OCI-LY3 (cell line): ENCODE measurements around the gene RFX2.

Experiments
- H2AFZ ChIP-seq: fragments of 200-600, 300-600 bp; shearing (Covaris generic); 2 replicates; pipeline ENCODE4 v1.6.0; 2014; ENCODE audit warnings: antibody characterized with exemption, low read depth, low read length
- H3K27ac ChIP-seq: fragments of 200-600, 300-600 bp; sonication (generic); 2 replicates; pipeline ENCODE4 v1.5.1; 2014; ENCODE audit warnings: mild to moderate bottlenecking, low read length, moderate library complexity, mixed read lengths
- H3K27me3 ChIP-seq: fragments of 200-600, 300-600 bp; sonication (generic); 2 replicates; pipeline ENCODE4 v1.6.1; 2014; ENCODE audit warnings: low read depth, low read length, mixed read lengths
- H3K36me3 ChIP-seq: fragments of 200-600, 300-600 bp; sonication (generic); replicated peaks from 2 replicates; pipeline ENCODE3; 2014; ENCODE audit warnings: low read depth, low read length, mixed read lengths
- H3K4me1 ChIP-seq: fragments of 300-600, 200-600 bp; sonication (generic); 2 replicates; pipeline ENCODE4 v1.6.1; 2014; ENCODE audit warnings: low read length, mixed read lengths
- H3K4me2 ChIP-seq: fragments of 200-600, 300-600 bp; sonication (generic); 2 replicates; pipeline ENCODE4 v1.6.1; 2014; ENCODE audit warnings: low read length, mixed read lengths
- H3K4me3 ChIP-seq: fragments of 300-600, 200-600 bp; sonication (generic); 2 replicates; pipeline ENCODE4 v1.5.1; 2014; ENCODE audit warnings: antibody characterized with exemption, mild to moderate bottlenecking, low read length, moderate library complexity
- H3K79me2 ChIP-seq: fragments of 300-600, 200-600 bp; shearing (Covaris generic); 2 replicates; pipeline ENCODE4 v1.6.1; 2014; ENCODE audit warnings: mild to moderate bottlenecking, low read length, mixed read lengths
- H3K9ac ChIP-seq: fragments of 300-600, 200-600 bp; shearing (Covaris generic); 2 replicates; pipeline ENCODE4 v1.6.0; 2014; ENCODE audit warnings: mild to moderate bottlenecking, low read length, moderate library complexity
- H3K9me3 ChIP-seq: fragments of 200-600, 300-600 bp; shearing (Covaris generic); 2 replicates; pipeline ENCODE4 v1.6.1; 2014; ENCODE audit warnings: low read length, mixed read lengths; ENCODE audit not compliant: insufficient read depth
- H4K20me1 ChIP-seq: fragments of 200-600, 300-600 bp; sonication (generic); 2 replicates; pipeline ENCODE4 v1.6.1; 2016; ENCODE audit warnings: low read length, mixed read lengths; ENCODE audit not compliant: insufficient read depth
- CTCF ChIP-seq: fragments of 200-600, 300-600 bp; sonication (generic); IDR thresholded peaks from 2 replicates; pipeline ENCODE4 v1.5.1; 2014; ENCODE audit warnings: antibody characterized with exemption, low read length, low read depth
- EZH2phosphoT487 ChIP-seq: fragments of 200-600 bp; shearing (Covaris generic); IDR thresholded peaks from 2 replicates; pipeline ENCODE4 v1.6.1; 2018; ENCODE audit warnings: antibody characterized with exemption, mixed run types, low read depth

The RFX2 gene

GRCh38 chr19:6091771-6092291, 18.5 kb downstream of the RFX2 start:
- Histone ChIP-seq H2AFZ (no peak overlapping the region), H3K27me3 (no peaks in the 10 kb centered on the region), H3K27ac (no peak overlapping the region), H3K4me1 (peaks cover 19% of the 10 kb centered on the region), H3K9ac (no peak overlapping the region), H3K4me3 (no peak overlapping the region), H3K79me2 (no peaks in the 10 kb centered on the region), H3K36me3 (no peaks in the 10 kb centered on the region), H3K4me2 (no peak overlapping the region), H4K20me1 (no peaks in the 10 kb centered on the region), H3K9me3 (no peaks in the 10 kb centered on the region)
- TF ChIP-seq EZH2phosphoT487 (no peak), CTCF (no peak)

GRCh38 chr19:6090634-6091033, 19.7 kb downstream of the RFX2 start:
- no peak overlapping the region for H3K4me3 ChIP-seq
- H3K4me2 ChIP-seq: no peak overlapping the region
- no peaks in the 10 kb centered on the region for H3K79me2 ChIP-seq
- no peak overlapping the region for H3K9ac ChIP-seq
- H3K36me3 ChIP-seq: no peaks in the 10 kb centered on the region
- H2AFZ ChIP-seq: no peak overlapping the region
- no peak overlapping the region for H3K27ac ChIP-seq
- TF ChIP-seq CTCF (no peak), EZH2phosphoT487 (no peak)
- no peaks in the 10 kb centered on the region for H3K9me3 ChIP-seq
- peaks cover 23% of the 10 kb centered on the region for H3K4me1 ChIP-seq
- no peaks in the 10 kb centered on the region for H4K20me1 ChIP-seq
- H3K27me3 ChIP-seq: no peaks in the 10 kb centered on the region

- Histone ChIP-seq H4K20me1 (no peaks in the 10 kb centered on the region), H3K36me3 (peaks cover 3% of the 10 kb centered on the region), H3K79me2 (no peaks in the 10 kb centered on the region), H2AFZ (no peak overlapping the region), H3K27me3 (no peaks in the 10 kb centered on the region), H3K9ac (no peak overlapping the region), H3K4me1 (peaks cover 23% of the 10 kb centered on the region), H3K4me2 (peak overlapping the region; percentile 83), H3K4me3 (no peak overlapping the region), H3K9me3 (0 out of 2 replicates have a peak, but pooled peaks cover 3% of the 10 kb centered on the region), H3K27ac (no peak overlapping the region)
- TF ChIP-seq CTCF (no peak), EZH2phosphoT487 (no peak)
Observed at GRCh38 chr19:6088602-6089049, 21.7 kb downstream of the RFX2 start.

- TF ChIP-seq EZH2phosphoT487: no peak
- TF ChIP-seq CTCF: no peak
- peak overlapping the region; percentile 3 for H3K9ac ChIP-seq
Observed at GRCh38 chr19:6087074-6087571, 23.2 kb downstream of the RFX2 start.

More at GRCh38 chr19:6087074-6087571, 23.2 kb downstream of the RFX2 start:
- H3K27me3 ChIP-seq: no peaks in the 10 kb centered on the region
- no peaks in the 10 kb centered on the region for H3K79me2 ChIP-seq
- H4K20me1 ChIP-seq: no peaks in the 10 kb centered on the region
- peak overlapping the region; percentile 48 for H2AFZ ChIP-seq
- H3K4me2 ChIP-seq: peak overlapping the region; percentile 83
- H3K4me1 ChIP-seq: peaks cover 23% of the 10 kb centered on the region
- no peak overlapping the region for H3K27ac ChIP-seq
- H3K9me3 ChIP-seq: 0 out of 2 replicates have a peak, but pooled peaks cover 3% of the 10 kb centered on the region
- peak overlapping the region; percentile 63 for H3K4me3 ChIP-seq
- H3K36me3 ChIP-seq: peaks cover 3% of the 10 kb centered on the region
